Measurements from ENCODE around the gene BANP. TPM values are rescaled to one million over a fixed set of nuclear protein-coding genes. Genes with fewer than 3 reads are reported as not detected.
"Not testable (repeated sequence)": the region's sequence is repeated elsewhere in the genome, so short reads cannot be mapped to it uniquely, and the experiment has no call there.

Gene BANP
- total and polyA plus RNA-seq, 2 donors (not counting 3 experiments of a cell fraction or from before 2014, with no cell fraction given): 22.4 to 33.8 TPM

DNA sequence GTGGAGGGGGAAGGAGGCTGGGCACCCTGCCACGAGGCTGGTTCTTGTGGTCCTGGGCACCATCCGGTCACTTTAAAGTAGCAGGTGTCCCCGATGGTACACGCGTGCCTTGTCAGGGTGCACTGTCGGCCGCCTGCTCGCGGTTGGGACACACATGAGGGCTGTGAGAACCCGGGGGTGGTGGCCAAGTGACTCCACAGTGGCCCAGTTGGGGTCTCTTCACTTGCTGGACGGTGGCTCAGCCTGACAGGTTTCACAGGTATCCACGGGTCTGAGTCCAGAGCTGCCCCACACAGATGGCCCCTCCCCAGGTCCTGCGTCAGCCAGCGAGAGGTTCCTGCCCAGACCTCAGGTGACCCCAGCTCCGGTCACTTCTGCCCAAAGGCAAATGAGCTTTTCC, 137.8 kb downstream of the BANP start:
- intact Hi-C loops (cut with micrococcal nuclease); POLR2A ChIA-PET; dilution Hi-C loops (cut with MboI; ENCODE audit: extremely low pct_ligation_motif_present, low sequenced_read_pairs): not testable (repeated sequence)

DNA sequence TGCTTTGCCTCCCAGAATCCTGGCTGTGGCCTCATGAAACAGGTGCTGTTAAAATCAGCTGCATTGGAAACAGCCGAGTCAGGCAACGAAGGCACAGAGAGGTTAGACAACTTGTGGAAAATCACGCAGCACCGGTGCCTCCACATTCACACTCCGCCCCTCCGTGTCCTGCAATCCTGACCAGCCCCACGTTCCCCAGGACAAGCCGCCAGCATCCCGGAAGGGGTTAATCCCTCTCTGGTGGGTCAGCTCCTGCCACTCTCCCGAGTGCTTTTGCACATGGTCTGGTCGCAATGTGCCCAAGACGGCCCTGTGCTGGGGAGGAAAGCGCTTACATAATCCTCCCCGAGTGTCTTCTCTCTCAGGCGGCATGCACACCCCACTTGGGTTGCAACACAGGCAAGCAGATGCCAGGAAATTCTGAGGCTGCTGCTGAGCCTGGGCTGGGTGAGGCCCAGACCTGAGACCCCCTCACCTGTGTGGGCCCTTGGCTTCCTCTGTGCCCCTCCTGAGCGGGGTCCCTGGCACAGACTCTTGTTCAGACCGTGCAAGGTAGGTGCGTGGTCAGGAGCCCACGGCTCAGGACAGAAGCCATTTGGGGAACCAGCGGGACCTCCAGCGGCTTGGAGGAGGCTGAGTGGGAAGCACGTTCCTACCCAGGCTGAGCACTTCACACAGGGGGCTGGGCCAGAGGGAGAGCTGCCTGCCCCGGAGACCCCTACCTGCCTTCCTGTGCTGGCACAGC, 138.6 kb downstream of the BANP start:
- H3K9ac ChIP-seq (replicated peaks; ENCODE audit: extremely low read depth, insufficient read depth, low read length); H3K9me3 ChIP-seq (replicated peaks; ENCODE audit: control insufficient read depth, insufficient read depth, low read length); H3K4me2 ChIP-seq (ENCODE audit: insufficient read depth, low read length); H3K79me2 ChIP-seq (ENCODE audit: control insufficient read depth, insufficient read depth, low read length); POLR2A ChIA-PET; H3K27ac ChIP-seq (ENCODE audit: insufficient read depth, low read depth, low read length); CTCF ChIA-PET; intact Hi-C loops (cut with micrococcal nuclease); H3K36me3 ChIP-seq (ENCODE audit: control insufficient read depth in 2 of 2, extremely low read depth in 1 of 2, insufficient read depth in 2 of 2, low read length in 2 of 2); H4K20me1 ChIP-seq (replicated peaks; ENCODE audit: control insufficient read depth, extremely low read depth, insufficient read depth, low read length); BruUV-seq (replicated peaks); dilution Hi-C loops (cut with MboI; ENCODE audit: extremely low pct_ligation_motif_present, low sequenced_read_pairs); DNase-seq (ENCODE audit: low read depth, low spot score); FAIRE-seq; H3K4me3 ChIP-seq (replicated peaks in 1 of 3; ENCODE audit: insufficient read depth in 1 of 3, low read depth in 1 of 3, low read length in 3 of 3); H3K4me1 ChIP-seq (ENCODE audit: control insufficient read depth, extremely low read depth, insufficient read depth, low read length); H3K27me3 ChIP-seq (ENCODE audit: control insufficient read depth in 2 of 2, insufficient read depth in 2 of 2, low read length in 2 of 2); H2AFZ ChIP-seq (ENCODE audit: low read depth, low read length); H3K9me1 ChIP-seq (replicated peaks; ENCODE audit: control insufficient read depth, extremely low read depth, insufficient read depth, low read length): not testable (repeated sequence)

More for the DNA sequence above, 137.8 kb downstream of the BANP start:
- H3K36me3 ChIP-seq (ENCODE audit: control insufficient read depth in 2 of 2, extremely low read depth in 1 of 2, insufficient read depth in 2 of 2, low read length in 2 of 2); H3K4me1 ChIP-seq (ENCODE audit: control insufficient read depth, extremely low read depth, insufficient read depth, low read length); H3K9me1 ChIP-seq (replicated peaks; ENCODE audit: control insufficient read depth, extremely low read depth, insufficient read depth, low read length); H3K27ac ChIP-seq (ENCODE audit: insufficient read depth, low read depth, low read length); CTCF ChIA-PET; BruUV-seq (replicated peaks); H3K27me3 ChIP-seq (ENCODE audit: control insufficient read depth in 2 of 2, insufficient read depth in 2 of 2, low read length in 2 of 2); H3K4me2 ChIP-seq (ENCODE audit: insufficient read depth, low read length); H2AFZ ChIP-seq (ENCODE audit: low read depth, low read length); H4K20me1 ChIP-seq (replicated peaks; ENCODE audit: control insufficient read depth, extremely low read depth, insufficient read depth, low read length); H3K79me2 ChIP-seq (ENCODE audit: control insufficient read depth, insufficient read depth, low read length); H3K9ac ChIP-seq (replicated peaks; ENCODE audit: extremely low read depth, insufficient read depth, low read length); FAIRE-seq; H3K9me3 ChIP-seq (replicated peaks; ENCODE audit: control insufficient read depth, insufficient read depth, low read length); H3K4me3 ChIP-seq (replicated peaks in 1 of 3; ENCODE audit: insufficient read depth in 1 of 3, low read depth in 1 of 3, low read length in 3 of 3); DNase-seq (ENCODE audit: low read depth, low spot score): not testable (repeated sequence)

GRCh38 chr16:88090377-88091175, 139.3 kb downstream of the BANP start:
- dilution Hi-C loops (cut with MboI; ENCODE audit: extremely low pct_ligation_motif_present, low sequenced_read_pairs); H3K4me1 ChIP-seq (ENCODE audit: control insufficient read depth, extremely low read depth, insufficient read depth, low read length); intact Hi-C loops (cut with micrococcal nuclease); H3K36me3 ChIP-seq (ENCODE audit: control insufficient read depth in 2 of 2, extremely low read depth in 1 of 2, insufficient read depth in 2 of 2, low read length in 2 of 2); POLR2A ChIA-PET; H3K27ac ChIP-seq (ENCODE audit: insufficient read depth, low read depth, low read length); H3K9me1 ChIP-seq (replicated peaks; ENCODE audit: control insufficient read depth, extremely low read depth, insufficient read depth, low read length); H3K9ac ChIP-seq (replicated peaks; ENCODE audit: extremely low read depth, insufficient read depth, low read length); H4K20me1 ChIP-seq (replicated peaks; ENCODE audit: control insufficient read depth, extremely low read depth, insufficient read depth, low read length); H2AFZ ChIP-seq (ENCODE audit: low read depth, low read length); CTCF ChIA-PET; H3K4me3 ChIP-seq (replicated peaks in 1 of 3; ENCODE audit: insufficient read depth in 1 of 3, low read depth in 1 of 3, low read length in 3 of 3); H3K27me3 ChIP-seq (ENCODE audit: control insufficient read depth in 2 of 2, insufficient read depth in 2 of 2, low read length in 2 of 2); H3K79me2 ChIP-seq (ENCODE audit: control insufficient read depth, insufficient read depth, low read length); FAIRE-seq; H3K9me3 ChIP-seq (replicated peaks; ENCODE audit: control insufficient read depth, insufficient read depth, low read length); H3K4me2 ChIP-seq (ENCODE audit: insufficient read depth, low read length); BruUV-seq (replicated peaks); DNase-seq (ENCODE audit: low read depth, low spot score): not testable (repeated sequence)

GRCh38 chr16:88091221-88091971, 140.2 kb downstream of the BANP start:
- H3K4me1 ChIP-seq (ENCODE audit: control insufficient read depth, extremely low read depth, insufficient read depth, low read length); DNase-seq (ENCODE audit: low read depth, low spot score); H3K9me1 ChIP-seq (replicated peaks; ENCODE audit: control insufficient read depth, extremely low read depth, insufficient read depth, low read length); intact Hi-C loops (cut with micrococcal nuclease); H3K36me3 ChIP-seq (ENCODE audit: control insufficient read depth in 2 of 2, extremely low read depth in 1 of 2, insufficient read depth in 2 of 2, low read length in 2 of 2); POLR2A ChIA-PET; dilution Hi-C loops (cut with MboI; ENCODE audit: extremely low pct_ligation_motif_present, low sequenced_read_pairs); H3K9ac ChIP-seq (replicated peaks; ENCODE audit: extremely low read depth, insufficient read depth, low read length); FAIRE-seq; H3K27me3 ChIP-seq (ENCODE audit: control insufficient read depth in 2 of 2, insufficient read depth in 2 of 2, low read length in 2 of 2); CTCF ChIA-PET; H3K4me2 ChIP-seq (ENCODE audit: insufficient read depth, low read length); H3K9me3 ChIP-seq (replicated peaks; ENCODE audit: control insufficient read depth, insufficient read depth, low read length); H4K20me1 ChIP-seq (replicated peaks; ENCODE audit: control insufficient read depth, extremely low read depth, insufficient read depth, low read length); H3K79me2 ChIP-seq (ENCODE audit: control insufficient read depth, insufficient read depth, low read length); H3K27ac ChIP-seq (ENCODE audit: insufficient read depth, low read depth, low read length); H3K4me3 ChIP-seq (replicated peaks in 1 of 3; ENCODE audit: insufficient read depth in 1 of 3, low read depth in 1 of 3, low read length in 3 of 3); BruUV-seq (replicated peaks): not testable (repeated sequence)
- peak overlapping the region; percentile 54 for H2AFZ ChIP-seq (ENCODE audit: low read depth, low read length)

Data from endothelial cell of umbilical vein (primary cell).